Stimulated activated CD4-positive, alpha-beta T cell treated with anti-CD3 and anti-CD28 coated beads, Interleukin-1b, Interleukin-23, amount 100 ng/mL, for 24 hours (primary cell): ENCODE data around the gene EXOG.

Experiments used
- DNase-seq, 4 experiments: peaks; one replicate each; pipeline ENCODE4 v3.0.0-alpha.2; 2020; ENCODE audit warnings: low read depth in 4 of 4, low spot score in 1 of 4

Gene EXOG

DNA sequence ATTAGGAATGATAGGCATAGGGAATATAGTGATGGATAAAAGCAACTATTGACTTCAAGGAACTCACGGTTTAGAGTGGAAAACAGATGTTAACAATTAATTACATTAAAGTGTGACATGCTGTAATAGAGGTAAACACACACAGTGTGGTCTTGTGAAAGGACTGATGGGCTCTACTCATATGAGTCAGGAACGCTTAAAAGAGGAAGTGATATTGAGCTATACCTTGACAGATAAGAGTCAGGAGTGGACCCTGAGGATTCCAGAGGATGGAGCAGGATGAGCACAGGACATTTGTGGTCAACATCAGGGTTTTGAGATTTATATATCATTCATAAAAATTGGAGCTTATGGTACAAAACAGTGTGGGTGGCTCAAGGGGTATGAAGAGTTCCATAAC, 11.0 kb downstream of the EXOG start:
- DNase-seq = no peak

DNA sequence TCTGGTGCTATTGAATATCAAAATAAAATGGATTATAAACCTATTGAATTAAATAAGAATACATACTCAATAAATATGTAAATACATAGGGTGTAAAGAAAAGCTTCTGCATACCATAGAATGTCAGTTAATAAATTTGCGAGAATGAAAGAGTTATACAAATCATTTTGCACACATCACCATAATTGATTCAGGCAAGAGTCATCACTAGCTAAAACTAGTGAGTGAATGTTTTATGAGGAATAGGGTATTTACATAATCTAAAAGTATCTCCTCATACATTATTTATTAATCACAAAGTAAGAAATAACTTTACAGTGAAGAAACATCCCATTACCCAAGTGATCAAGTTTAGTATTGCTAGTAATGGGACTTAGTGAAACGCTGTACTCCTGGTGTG, 13.6 kb downstream of the EXOG start:
- DNase-seq = no peak

DNA sequence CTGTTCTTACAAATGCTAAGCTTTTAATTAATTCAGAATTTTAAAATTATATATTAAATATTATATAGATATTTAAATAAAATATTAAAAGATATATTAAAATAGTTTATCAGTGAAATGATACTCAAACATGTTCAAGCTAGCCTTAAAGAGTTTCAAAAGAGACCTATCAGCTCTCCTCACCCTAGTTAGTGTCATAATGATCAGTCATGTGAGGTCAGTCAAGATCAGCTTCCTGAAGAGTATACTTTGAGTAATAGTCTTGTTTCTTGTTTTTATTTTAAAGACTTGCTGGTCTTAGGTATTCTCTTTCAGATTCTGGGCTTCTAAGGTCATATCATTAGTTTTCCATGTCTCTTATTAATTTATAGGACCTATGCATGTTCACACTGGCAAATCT, 14.5 kb downstream of the EXOG start:
- no peak for DNase-seq

DNA sequence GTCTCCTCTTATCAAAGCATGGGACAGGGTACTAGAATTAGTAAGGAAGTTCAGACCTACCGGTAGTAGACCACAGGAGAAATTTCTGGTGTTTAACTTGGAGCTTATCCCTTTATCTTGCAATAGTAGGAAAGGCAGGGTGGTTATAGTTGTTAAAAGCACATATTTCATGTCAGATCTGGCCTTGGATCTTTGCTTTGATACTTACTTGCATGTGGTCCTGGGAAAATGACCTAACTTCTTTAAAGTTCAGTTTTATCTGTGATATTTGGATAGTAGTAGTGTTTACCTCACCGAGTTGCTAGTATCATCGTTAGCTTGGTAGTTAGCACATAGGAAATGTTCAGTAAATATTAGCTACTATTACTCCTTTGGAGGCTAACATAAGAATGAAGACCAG, 15.4 kb downstream of the EXOG start:
- DNase-seq = no peak

DNA sequence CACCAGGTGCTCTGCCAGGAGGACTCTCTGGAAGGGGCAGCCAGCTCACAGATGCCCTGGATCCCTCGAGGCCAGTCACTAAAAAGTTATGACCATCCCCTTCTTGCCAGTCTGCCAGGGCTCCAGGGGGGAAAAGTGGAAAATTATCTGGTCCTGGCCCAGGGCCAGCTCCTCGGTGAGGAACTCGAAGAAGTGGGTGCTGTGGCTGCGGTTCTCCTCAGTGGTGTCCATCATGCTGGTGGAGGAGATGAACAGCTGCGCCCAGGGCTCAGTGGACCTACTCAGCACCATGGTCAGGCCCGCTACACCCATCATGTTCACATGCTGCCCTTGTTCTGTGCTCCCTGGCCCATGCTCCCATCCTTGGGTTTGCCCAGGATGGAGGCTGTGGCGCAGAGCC, 19.2 kb downstream of the EXOG start:
- no peak for DNase-seq

DNA sequence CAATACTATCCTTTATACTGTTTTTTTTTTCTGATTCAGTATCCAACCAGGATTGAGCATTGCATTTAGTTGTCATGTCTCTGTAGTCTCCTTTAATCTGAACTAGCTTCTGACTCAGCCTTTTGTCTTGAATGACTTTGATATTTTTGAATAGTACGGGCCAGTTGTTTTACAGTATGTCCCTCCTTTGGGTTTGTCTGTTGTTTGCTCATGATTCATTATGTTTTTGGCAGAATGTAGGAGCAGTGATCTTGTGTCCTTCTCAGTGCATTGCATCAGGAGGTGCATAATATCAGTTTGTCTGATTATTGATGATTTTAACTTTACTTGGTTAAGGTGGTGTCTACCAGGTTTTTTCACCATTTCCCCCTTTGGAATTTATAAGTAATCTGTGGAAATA, 20.5 kb downstream of the EXOG start:
- no peak for DNase-seq

DNA sequence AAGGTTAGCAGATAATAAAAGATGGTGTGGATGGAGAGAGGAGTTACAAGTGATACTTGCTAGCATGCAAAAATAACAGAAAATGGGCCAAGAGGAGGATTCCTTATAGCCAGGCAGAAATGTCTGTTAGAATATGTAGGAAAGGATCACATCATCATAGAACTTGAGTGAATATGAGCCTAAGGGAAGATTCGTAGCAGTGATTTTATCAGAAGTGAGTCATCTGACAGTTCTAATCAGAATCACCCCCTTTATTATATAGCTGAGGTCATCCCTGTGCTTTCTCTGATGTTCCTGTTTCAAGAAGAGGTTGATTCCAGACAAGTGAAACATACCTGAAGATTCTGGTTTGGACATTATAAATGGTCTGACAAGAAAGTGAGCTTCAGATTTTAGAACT, 22.9 kb downstream of the EXOG start:
- DNase-seq = no peak

DNA sequence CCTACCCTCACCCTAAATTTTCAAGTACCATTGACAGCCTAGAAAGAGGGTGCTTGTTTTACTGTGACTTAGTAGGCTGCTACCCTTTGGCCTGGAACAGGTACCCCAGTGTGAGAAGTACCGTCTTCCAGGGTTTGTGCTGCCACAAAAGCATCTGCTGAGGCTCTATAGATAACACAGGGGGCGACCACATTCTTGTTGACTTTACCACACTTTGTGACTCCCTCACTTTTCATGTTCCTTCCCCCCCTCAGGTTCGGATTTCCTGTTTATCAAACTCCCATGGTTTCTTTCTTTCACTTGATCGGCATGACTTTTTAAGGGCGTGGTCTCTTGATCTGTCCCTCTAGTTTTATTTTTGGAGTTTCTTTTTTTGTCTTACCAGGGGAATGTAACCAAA, 23.5 kb downstream of the EXOG start:
- no peak for DNase-seq

DNA sequence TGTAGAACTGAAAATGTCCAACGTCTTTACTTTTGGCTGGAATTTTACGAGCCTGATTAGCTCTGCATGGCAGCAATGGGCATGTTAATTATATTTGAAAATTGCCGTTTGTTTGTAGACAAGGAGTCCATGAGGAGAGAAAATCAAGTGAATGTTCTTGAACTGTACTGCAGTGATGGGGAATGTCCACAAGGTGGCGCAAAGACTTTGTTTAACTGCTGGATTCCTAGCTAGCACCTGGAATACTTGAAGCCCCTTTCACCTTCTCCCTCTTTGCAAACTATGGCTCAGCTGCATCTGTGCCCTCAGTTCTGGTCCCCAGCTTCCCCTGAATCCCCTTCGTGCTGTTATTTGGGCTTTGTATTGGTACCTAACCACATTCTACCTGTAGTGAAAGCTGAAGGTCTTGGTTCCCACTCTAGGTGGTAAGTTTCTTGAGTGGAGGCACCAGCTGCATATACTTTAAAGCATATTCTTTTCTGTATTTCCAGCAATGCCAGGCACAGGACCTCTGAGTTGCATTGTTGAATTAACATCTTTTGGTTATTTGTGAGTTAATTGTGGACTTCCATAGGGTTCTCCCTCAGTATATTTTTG, 25.3 kb downstream of the EXOG start:
- peak; percentile 30 to 40 (median 32) for DNase-seq

DNA sequence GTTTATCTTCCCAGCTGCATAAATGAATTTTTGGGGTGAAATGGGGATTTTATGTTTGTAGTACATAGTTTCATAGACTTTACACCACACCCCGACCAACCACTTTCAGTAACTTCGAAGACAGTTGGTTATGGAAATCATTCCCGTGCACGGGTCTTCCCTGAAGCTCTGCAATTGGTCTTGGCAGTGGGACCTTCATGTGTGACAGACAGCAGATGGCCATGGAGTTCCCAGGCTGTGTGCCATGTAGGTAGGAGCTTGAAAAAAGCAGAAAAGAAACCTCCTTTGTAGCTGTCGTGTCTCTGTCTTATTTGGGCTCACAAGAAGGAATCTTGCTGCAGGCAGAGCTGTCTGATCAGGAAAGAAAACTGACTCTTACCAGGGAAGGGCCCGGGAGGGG, 25.9 kb downstream of the EXOG start:
- no peak for DNase-seq

DNA sequence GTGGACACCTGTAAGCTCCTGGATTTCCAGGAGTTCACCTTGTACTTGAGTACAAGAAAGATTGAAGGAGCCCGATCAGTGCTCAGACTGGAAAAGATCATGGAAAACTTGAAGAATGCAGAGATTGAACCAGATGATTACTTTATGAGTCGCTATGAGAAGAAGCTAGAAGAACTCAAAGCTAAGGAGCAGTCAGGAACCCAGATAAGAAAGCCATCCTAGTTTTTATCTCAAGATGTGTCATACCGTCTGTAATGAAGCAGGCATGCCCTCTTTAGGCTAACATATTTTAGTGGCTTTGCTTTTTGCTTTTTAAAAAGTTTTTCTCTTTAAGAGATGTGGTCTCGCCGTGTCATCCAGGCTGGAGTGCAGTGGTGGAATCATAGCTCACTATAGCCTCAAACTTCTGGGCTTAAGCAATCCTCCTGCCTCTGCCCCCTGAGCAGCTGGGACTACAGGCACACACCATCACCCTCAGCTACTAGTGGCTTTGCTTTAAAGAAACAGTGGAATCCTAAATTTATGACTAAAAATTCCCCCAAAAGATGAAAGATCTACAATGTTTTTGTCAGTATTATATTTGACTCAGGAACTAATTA, 28.1 kb downstream of the EXOG start:
- DNase-seq = no peak

DNA sequence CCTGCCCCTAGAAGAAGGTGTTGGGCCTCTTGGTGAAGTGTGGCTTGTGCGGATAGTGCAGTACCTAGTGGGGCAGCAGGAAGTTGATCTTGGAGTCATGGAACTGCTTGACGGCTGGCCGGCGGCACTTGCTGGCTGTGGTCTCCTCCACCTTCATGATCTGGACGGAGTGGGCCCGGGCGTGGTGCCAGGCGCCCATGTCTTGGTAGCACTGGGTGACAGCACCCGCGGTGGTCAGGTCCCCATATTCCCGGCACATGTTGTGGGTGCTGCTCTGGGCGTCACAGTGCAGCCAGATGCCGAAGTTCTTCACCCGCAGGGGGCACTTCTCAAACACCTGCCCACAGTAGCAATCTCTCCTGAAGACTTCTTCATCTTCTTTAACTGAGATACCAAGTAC, 30.7 kb downstream of the EXOG start:
- no peak for DNase-seq

DNA sequence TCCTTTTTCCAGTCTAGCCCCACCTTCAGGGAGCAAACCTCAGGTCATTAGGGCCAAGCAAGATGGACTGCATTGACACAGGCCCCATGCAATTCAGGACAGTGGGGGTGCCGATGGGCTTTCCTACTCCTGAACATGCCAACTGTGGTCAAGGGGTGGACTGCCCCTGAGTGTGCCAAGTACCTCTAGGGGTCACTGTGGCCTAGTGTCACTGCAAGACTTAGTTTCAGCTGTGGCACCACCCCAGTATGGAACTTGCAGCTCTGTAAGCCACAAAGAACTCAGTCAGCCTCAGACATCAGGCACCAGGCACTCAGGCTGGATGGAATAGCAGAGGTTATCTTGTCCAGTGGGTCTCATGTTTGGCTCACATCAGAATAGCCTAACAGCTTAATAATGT, 32.3 kb downstream of the EXOG start:
- no peak for DNase-seq

DNA sequence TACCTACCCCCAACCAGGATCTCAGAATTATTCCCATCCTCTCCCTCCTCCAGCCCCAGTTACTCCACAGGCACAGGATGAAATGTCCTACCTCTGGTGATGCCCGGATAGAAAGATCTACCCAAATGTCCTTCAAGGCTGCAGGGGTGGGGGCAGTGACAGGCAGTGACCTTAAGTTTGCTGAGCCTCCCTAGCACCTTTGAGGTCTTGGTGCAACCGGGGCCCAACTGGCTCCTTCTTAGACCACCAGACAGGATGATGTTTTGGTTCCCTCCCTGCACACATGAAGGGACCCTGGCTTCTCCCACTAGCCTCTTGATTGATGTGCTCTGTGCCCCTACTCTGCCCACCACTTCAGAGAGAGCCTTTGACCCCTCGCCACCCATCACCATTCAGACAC, 36.4 kb downstream of the EXOG start:
- no peak for DNase-seq

DNA sequence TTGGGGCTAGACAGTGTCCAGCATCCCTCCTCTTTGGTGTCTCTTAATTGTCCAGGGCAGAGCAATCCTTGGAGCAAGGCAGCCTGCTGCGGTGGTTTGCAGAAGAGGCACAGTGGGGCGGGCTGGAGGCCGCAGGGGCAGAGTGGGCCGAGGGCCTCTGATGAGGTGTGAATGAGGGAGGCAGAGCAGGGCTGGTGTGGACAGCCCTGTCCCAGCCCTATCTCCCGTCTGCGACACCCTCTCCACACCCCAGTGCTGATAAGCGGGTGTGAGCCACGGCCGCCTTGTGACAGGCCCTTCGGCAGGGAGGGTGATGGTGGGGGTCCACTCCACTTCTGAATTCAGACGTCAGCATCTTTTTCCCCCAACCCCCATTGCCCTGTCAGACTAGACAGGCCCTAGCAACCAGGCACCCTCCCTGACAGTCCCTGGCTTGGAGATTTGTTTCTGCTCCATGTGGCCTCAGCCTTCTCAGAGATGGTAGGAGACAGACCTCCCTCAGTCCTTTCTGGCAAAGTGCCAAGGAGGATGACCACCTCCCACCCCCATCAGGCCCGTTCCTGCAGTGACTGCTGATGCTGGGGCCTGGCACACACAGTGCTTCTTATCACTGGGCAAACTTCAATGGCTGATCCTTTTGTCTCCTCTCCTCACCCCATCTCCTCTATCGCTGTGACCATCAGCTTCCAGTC, 37.3 kb downstream of the EXOG start:
- DNase-seq = no peak

DNA sequence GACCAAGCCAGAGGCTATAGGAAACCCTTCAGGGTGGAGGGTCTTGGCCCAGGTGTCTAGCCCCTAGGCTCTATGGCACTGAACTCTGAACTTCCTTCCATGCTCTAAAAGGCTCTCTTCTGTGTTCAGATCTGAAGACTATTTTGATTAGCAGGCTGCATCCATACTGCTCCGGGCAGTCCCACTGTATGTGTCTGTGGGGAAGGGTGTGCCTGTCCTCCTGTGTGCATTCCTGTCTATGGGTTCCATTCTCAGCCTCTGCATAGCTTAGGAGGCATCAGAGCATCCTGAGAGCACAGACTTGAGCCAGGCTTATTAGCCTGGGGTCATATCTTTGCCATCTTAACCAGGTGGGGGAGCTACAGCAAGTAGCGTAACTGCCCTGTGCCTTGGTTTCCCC, 38.0 kb downstream of the EXOG start:
- DNase-seq = no peak

DNA sequence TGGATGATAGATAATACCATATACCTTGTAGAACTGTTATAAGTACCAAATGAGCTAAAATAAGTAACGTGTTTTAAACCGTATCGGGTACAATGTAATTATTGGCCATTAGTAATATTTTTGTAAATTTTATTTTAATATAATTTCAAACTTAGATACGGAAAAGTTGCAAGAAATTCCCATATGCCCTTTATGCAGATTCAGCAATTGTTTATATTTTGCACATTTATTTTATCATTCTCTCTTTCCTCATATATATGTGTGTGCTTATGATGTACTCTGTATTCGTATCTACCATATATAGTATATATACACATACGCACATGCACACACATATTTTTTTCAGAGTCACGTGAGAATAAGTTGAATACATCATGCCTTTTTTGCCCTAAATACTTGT, 38.5 kb downstream of the EXOG start:
- DNase-seq = no peak

DNA sequence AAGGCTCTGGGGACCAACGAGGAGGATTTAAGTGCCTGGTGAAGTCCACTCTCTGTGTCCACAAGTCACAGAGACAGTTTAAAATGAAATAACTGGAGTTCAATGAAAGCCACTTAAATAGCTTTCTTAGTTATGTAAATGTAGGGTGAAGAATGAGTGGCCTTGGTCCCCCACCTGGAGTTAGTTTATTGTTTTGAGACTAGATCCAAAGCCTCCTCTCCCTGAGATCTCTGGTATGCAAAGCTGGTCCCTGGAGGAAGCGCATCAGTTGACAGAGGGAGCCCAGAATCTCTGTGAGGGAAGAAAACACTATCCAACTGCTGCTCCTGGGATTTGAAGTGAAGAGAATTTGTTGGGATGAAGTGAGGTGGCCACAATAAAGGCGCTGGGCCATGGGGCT, 40.5 kb downstream of the EXOG start:
- DNase-seq = no peak

DNA sequence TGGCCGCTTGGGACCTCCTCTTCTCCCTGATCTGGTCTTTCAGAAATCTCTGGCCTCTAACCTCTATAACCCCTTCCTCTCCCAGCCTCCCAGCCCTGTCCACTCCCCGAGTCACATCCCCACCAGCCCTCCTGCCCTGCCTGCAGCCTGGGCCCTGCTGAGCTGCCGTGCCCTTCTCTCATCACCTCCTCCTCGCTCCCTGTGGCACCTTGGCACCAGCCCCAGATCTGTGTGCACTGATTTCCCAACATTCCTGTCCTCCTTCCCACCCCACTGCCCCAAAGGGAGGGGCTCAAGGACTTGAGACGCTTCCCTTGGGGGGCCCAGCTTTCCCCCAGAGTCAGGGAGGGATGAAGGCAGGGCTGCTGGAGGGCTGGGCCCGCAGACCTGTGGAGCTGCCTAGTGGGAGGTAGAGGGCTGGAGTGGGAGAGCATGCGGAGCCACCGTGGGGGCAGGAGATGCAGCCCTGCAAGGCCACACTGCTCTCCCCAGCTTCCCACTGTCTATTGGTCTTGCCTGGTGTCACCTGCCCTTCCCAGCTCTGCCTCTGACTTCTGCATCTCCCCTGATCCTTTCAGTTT, 42.7 kb downstream of the EXOG start:
- no peak for DNase-seq

DNA sequence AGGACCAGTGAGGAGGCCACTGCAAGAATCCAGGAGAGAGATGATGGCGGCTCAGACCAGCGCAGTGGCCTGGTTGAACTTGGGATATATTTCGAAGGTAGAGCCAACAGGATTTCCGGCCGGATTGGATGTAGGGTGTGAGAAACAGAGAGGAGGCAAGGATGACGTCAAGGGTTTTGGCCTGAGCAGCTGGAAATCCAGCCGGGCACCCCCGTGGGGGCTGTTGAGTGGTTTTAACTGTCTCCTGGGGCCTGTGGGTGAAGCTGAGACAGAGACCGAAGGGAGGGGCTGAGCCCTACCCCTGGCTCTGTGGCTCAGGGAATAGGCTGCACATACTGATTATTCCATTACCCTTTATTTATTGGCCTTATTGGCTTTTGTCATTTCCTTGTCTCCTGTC, 45.7 kb downstream of the EXOG start:
- DNase-seq = no peak

DNA sequence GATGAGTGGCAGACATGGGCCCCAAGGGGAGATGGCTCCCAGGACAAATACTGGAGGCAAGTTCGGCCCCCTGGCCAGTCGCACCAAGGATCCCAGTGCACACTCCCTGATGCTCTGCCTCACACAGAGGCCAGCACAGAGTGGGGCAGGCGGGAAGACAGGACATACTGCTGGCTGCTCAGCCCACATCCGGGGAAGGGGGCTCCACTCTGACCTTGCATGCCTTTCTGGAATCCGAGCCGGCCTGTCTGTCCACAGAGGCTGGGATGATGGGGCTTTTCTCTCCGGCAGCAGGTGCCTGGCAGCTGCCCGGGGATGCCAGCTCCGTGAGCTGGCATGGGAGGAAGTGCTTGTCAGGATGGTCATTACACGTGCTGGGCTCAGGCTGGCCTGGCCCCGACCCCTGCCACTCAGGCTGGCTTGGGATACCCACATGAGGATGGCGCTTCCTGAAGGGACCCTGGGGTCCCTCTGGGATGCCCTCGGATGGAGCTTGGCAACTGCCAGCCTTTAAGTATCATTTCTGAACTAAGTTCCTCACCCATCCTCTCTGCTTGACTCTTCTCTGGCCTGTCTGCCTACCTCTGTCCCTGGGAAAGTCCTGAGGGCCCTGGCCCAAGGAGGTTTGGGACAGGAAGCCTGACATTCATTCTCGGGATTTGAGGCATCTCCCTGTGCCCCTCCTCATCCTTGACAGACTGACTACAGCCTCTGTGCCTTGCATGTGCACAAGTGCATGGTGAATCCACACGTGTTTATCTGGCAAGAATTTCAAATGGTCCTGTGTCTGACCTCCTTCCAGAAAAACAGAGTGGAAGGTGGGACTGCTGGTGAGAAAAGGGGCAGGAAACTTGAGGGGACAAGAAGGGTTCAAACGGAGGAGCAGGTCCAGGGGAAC, 46.5 kb downstream of the EXOG start:
- no peak for DNase-seq

DNA sequence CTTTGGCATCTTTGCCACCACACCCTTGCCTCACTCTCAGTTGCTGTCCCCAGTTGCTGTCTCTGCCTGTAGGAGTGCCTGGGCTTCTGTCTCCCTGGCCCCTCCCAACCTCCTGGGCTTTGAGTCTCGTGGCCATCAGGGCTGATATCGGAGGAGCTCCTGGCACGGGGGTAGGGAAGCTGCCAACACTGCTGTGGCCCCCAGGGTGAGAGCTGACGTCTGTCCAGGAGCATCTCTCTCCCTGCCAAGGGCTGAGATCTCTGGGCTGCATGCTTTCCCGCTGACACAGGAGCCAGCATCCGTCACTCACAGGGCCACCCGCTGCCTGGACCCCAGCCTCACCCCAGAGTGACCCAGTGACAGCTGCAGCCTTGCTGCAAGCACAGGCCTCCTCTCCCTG, 47.4 kb downstream of the EXOG start:
- DNase-seq = no peak
